Gastrocnemius medialis (tissue), 4 donors: Measurements from ENCODE around the gene UBE2E1.

Experiments used
- CTCF ChIP-seq, 5 experiments: fragments of 450-650 bp in 3 of 5; fragments of 200-600 bp in 2 of 5; sonication (generic) in 2 of 5; IDR thresholded peaks in 4 of 5; conservative IDR thresholded peaks in 1 of 5; 1 replicate in 4 of 5; 2 replicates in 1 of 5; pipeline ENCODE4 v1.5.1; 2016 to 2019; ENCODE audit warnings: antibody characterized with exemption in 5 of 5, mild to moderate bottlenecking in 3 of 5, moderate library complexity in 3 of 5
- POLR2A ChIP-seq, 2 donors: fragments of 450-650 bp; IDR thresholded peaks; one replicate each; pipeline ENCODE4 v1.6.1; 2017; ENCODE audit warnings: antibody characterized with exemption in 2 of 2, mild to moderate bottlenecking in 2 of 2, moderate library complexity in 2 of 2

DNA sequence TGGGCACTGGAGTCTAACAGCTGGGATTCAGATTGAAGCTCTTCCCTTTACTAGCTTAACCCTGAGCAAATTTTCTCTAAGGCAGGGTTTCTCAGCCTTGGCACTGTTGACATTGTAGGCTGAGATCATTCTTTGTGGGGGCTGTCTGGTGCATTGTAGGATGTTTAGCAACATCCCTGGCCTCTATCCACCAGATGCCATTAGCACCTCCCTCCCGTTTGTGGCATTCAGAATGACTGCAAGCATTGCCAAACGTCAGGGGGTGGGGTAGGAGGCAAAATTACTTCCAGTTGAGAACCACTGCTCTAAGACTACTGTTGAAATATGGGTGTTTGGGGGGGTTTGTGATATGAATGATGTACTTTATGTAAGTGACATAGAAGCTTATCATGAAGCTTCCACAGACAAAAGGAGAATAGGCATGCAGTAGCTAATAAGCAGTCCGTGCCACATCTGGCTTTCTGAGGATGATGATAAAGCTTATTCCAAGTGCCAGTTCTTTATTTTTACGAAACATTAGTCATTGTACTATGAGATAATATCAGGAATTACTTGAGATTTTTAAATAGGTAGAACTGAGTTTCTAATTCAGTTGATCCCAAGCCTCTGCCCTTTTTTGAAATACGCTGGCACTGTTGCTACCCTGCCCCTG lies 71.7 kb downstream of the UBE2E1 start:
- no peak for TF ChIP-seq CTCF (IDR thresholded peaks at IDR 0.05 in 4 of 5, conservative IDR thresholded peaks at IDR 0.05 in 1 of 5)
- no peak for TF ChIP-seq POLR2A (IDR thresholded peaks at IDR 0.05)
